Gastroesophageal sphincter (tissue), 4 donors: ENCODE measurements around the gene MED1. TPM values are rescaled to one million over a fixed set of nuclear protein-coding genes. Genes with fewer than 3 reads are reported as not detected.
"Not testable (repeated sequence)": the region's sequence is repeated elsewhere in the genome, so short reads cannot be mapped to it uniquely, and the experiment has no call there.

Experiments used
- ATAC-seq: fragments of 150-250 bp; one replicate; pipeline ENCODE4 v1.9.1; 2016; ENCODE audit warnings: mild to moderate bottlenecking, moderate library complexity
- H3K27ac ChIP-seq, 4 donors: fragments of 200-600 bp; sonication (generic) in 3 of 4; 1 replicate in 3 of 4; 2 replicates in 1 of 4; pipeline ENCODE4 v1.5.1; 2016 to 2019
- H3K27me3 ChIP-seq: fragments of 200-600 bp; sonication (generic); one replicate; pipeline ENCODE4 v1.5.1; 2019
- H3K36me3 ChIP-seq, 2 donors: fragments of 200-600 bp; sonication (generic); one replicate each; pipeline ENCODE4 v1.5.1; 2019; ENCODE audit warnings: control low read depth in 1 of 2
- H3K4me1 ChIP-seq, 3 donors: fragments of 200-600 bp; sonication (generic); 1 replicate in 2 of 3; 2 replicates in 1 of 3; pipeline ENCODE4 v1.5.1; 2016 to 2019; ENCODE audit warnings: control low read depth in 2 of 3
- H3K4me3 ChIP-seq, 2 donors: fragments of 200-600 bp; sonication (generic); one replicate each; pipeline ENCODE4 v1.5.1; 2019; ENCODE audit warnings: mild to moderate bottlenecking in 1 of 2, moderate library complexity in 1 of 2
- H3K9me3 ChIP-seq, 3 donors: fragments of 200-600 bp; sonication (generic); one replicate each; pipeline ENCODE4 v1.5.1; 2017 to 2019; ENCODE audit warnings: control low read depth in 2 of 3
- EP300 ChIP-seq: sonication (generic); formaldehyde crosslinking; IDR thresholded peaks from one replicate; pipeline ENCODE4 v1.6.1; 2017; ENCODE audit warnings: antibody characterized with exemption, mild to moderate bottlenecking
- POLR2A ChIP-seq, 2 donors: fragments of 450-650 bp; IDR thresholded peaks; one replicate each; pipeline ENCODE4 v1.6.1; 2017; ENCODE audit warnings: antibody characterized with exemption in 2 of 2, mild to moderate bottlenecking in 2 of 2, moderate library complexity in 1 of 2
- POLR2AphosphoS5 ChIP-seq: sonication (generic); formaldehyde crosslinking; IDR thresholded peaks from one replicate; pipeline ENCODE4 v1.6.1; 2017; ENCODE audit warnings: antibody characterized with exemption
- WGBS, 2 donors: methylation state at CpG; one replicate each; pipeline ENCODE4 v1.1.5; 2018; ENCODE audit warnings: low coverage in 1 of 2; 5-methylcytosine and 5-hydroxymethylcytosine counted together
- total RNA-seq, 4 donors: library from RNA; depleted of rRNA; stranded (reverse); fragments of >200 nt; gene quantifications; one replicate each; pipeline ENCODE4 v1.1.0, GENCODE V29; 2016
- TF ChIP-seq, protein P1 (sequence below), 4 experiments: fragments of 200-600 bp in 2 of 4; fragments of 450-650 bp in 2 of 4; sonication (generic) in 1 of 4; IDR thresholded peaks; one replicate each; pipeline ENCODE4 v1.5.1; 2017 to 2019; ENCODE audit warnings: antibody characterized with exemption in 4 of 4, mild to moderate bottlenecking in 2 of 4, moderate library complexity in 2 of 4

Gene MED1, protein sequence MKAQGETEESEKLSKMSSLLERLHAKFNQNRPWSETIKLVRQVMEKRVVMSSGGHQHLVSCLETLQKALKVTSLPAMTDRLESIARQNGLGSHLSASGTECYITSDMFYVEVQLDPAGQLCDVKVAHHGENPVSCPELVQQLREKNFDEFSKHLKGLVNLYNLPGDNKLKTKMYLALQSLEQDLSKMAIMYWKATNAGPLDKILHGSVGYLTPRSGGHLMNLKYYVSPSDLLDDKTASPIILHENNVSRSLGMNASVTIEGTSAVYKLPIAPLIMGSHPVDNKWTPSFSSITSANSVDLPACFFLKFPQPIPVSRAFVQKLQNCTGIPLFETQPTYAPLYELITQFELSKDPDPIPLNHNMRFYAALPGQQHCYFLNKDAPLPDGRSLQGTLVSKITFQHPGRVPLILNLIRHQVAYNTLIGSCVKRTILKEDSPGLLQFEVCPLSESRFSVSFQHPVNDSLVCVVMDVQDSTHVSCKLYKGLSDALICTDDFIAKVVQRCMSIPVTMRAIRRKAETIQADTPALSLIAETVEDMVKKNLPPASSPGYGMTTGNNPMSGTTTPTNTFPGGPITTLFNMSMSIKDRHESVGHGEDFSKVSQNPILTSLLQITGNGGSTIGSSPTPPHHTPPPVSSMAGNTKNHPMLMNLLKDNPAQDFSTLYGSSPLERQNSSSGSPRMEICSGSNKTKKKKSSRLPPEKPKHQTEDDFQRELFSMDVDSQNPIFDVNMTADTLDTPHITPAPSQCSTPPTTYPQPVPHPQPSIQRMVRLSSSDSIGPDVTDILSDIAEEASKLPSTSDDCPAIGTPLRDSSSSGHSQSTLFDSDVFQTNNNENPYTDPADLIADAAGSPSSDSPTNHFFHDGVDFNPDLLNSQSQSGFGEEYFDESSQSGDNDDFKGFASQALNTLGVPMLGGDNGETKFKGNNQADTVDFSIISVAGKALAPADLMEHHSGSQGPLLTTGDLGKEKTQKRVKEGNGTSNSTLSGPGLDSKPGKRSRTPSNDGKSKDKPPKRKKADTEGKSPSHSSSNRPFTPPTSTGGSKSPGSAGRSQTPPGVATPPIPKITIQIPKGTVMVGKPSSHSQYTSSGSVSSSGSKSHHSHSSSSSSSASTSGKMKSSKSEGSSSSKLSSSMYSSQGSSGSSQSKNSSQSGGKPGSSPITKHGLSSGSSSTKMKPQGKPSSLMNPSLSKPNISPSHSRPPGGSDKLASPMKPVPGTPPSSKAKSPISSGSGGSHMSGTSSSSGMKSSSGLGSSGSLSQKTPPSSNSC (N-terminal part only)
- 10 to 100 TPM; 19.9 to 31.1 (median 25.1) TPM for total RNA-seq

DNA sequence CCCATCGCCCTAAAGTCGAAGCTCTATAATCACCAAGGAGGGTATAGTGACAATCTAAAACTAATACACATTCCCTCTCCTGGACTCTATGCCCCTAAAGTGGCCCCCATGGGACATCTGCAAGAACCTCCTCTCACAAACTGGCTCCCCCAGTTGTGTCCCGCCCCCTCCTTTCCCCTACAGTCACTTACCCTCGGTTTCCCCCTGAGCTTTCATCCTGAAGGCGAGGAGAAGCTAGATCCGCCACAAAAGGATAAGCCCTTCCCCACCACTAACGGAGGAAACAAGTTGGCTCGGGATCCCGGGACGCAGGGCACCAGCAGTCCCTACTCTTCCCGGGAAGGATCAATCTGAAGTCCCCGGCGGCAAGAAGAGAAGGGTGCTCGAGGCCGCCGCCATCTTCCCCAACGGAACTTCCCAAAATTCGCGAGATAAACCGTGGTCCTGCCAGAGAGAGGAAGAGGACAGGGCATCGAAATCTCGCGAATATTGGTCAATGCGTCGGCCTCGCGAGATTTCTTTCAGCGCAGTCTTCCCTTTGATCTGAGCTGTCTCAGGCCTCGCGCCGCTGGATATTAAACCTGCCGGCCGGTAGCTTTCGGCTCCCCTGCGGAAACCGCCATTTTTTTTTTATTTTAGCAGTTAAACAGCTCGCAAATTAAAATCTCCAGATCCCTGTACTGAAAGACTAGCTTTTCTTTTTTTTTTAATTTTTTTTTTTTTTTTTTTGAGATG is at the start of gene MED1:
Gene MED1 (minus strand): TSS at position 417 of the 735 bp plus-strand sequence. CDS start 201 bp downstream, at position 216.
- Histone ChIP-seq H3K36me3 (peaks cover 0 to 25% of the 10 kb centered on the region in 2 donors), H3K27ac (peak within 1 kb of the TSS; percentile 74 to 88 (median 83)), H3K9me3 (no peaks in the 10 kb centered on the region), H3K4me1 (peaks cover 3 to 26% (median 8%) of the 10 kb centered on the region in 3 donors), H3K27me3 (no peaks in the 10 kb centered on the region), H3K4me3 (peak within 1 kb of the TSS; percentile 64 to 95)
- TF ChIP-seq, protein P1, sequence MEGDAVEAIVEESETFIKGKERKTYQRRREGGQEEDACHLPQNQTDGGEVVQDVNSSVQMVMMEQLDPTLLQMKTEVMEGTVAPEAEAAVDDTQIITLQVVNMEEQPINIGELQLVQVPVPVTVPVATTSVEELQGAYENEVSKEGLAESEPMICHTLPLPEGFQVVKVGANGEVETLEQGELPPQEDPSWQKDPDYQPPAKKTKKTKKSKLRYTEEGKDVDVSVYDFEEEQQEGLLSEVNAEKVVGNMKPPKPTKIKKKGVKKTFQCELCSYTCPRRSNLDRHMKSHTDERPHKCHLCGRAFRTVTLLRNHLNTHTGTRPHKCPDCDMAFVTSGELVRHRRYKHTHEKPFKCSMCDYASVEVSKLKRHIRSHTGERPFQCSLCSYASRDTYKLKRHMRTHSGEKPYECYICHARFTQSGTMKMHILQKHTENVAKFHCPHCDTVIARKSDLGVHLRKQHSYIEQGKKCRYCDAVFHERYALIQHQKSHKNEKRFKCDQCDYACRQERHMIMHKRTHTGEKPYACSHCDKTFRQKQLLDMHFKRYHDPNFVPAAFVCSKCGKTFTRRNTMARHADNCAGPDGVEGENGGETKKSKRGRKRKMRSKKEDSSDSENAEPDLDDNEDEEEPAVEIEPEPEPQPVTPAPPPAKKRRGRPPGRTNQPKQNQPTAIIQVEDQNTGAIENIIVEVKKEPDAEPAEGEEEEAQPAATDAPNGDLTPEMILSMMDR (IDR thresholded peaks at IDR 0.05) = no peak
- TF ChIP-seq POLR2AphosphoS5 (peak; percentile 54), POLR2A (IDR thresholded peaks at IDR 0.05) (peak in 1 of 2 donors; percentile 55), EP300 (no peak)
- 0 to 1% methylated on average over 3 to 33 of the region's 37 CpGs for WGBS, 2 donors
- peak; percentile 100 for ATAC-seq

DNA sequence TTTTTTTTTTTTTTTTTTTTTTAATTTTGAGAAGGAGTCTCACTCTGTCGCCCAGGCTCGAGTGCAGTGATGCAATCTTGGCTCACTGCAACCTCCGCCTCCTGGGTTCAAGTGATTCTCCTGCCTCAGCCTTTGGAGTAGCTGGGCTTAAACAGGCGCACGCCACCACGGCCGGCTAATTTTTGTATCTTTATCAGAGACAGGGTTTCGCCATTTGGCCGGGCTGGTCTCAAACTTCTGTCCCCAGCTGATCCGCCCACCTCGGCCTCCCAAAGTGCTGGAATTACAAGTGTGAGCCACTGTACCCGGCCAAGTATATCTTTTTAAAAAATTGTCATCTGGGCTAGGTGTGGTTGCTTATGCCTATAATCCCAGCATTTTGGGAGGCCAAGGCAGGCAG is 45.9 kb upstream of the MED1 start:
- not testable (repeated sequence) for ATAC-seq, H3K4me1 ChIP-seq, H3K27me3 ChIP-seq, H3K4me3 ChIP-seq, H3K27ac ChIP-seq, H3K9me3 ChIP-seq
- peaks cover 0 to 96% of the 10 kb centered on the region in 2 donors for H3K36me3 ChIP-seq
- WGBS, 2 donors = 97% methylated on average over 7 of the region's 12 CpGs; no CpG with 5 or more reads in 1 of the 2 donors

DNA sequence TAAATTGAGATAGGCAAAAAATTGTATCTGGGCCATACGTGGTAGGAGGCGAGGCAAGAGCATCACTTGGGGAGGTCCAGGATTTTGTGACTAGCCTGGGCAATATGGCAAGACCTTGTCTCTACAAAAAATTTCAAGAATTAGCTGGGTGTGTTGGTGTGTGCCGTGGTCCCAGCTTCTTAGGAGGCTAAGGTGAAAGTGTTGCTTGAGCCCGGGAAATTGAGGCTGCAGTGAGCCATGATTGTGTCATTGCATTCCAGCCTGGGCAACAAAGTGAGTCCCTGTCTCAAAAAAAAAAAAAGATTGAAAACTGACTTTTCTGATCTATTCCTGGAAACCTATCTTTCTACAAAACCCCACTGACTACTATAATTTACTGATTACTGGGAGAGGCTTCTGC is 36.9 kb upstream of the MED1 start:
- Histone ChIP-seq H3K27me3 (no peaks in the 10 kb centered on the region), H3K27ac (no peak overlapping the region), H3K4me3 (no peak overlapping the region), H3K36me3 (peaks cover 0 to 36% of the 10 kb centered on the region in 2 donors), H3K9me3 (no peaks in the 10 kb centered on the region), H3K4me1 (no peaks in the 10 kb centered on the region)
- TF ChIP-seq, protein P1 (IDR thresholded peaks at IDR 0.05) = no peak
- TF ChIP-seq POLR2A (IDR thresholded peaks at IDR 0.05) = no peak
- no peak for TF ChIP-seq POLR2AphosphoS5
- TF ChIP-seq EP300 = no peak
- ATAC-seq = no peak
- WGBS, 2 donors = 91 to 100% methylated on average over 1 to 4 of the region's 4 CpGs

DNA sequence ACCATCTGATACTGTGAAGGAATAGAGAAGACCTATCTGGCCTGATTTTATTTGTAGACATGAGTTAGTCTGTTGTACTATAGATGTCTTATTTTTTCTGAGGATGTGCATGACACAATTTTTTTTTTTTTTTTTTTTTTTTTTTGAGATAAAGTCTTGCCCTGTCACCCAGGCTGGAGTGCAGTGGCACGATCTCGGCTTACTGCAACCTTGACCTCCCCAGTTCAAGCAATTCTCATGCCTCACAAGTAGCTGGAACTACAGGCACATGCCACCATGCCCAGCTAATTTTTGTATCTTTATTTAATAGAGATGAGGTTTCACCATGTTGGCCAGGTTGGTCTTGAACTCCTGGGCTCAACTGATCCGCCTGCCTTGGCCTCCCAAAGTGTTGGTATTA is 36.4 kb upstream of the MED1 start:
- not testable (repeated sequence) for H3K4me1 ChIP-seq, ATAC-seq, H3K4me3 ChIP-seq, H3K9me3 ChIP-seq, H3K27me3 ChIP-seq, H3K27ac ChIP-seq
- 100% methylated on average over 1 to 3 of the region's 3 CpGs for WGBS, 2 donors
- H3K36me3 ChIP-seq = peaks cover 0 to 36% of the 10 kb centered on the region in 2 donors

DNA sequence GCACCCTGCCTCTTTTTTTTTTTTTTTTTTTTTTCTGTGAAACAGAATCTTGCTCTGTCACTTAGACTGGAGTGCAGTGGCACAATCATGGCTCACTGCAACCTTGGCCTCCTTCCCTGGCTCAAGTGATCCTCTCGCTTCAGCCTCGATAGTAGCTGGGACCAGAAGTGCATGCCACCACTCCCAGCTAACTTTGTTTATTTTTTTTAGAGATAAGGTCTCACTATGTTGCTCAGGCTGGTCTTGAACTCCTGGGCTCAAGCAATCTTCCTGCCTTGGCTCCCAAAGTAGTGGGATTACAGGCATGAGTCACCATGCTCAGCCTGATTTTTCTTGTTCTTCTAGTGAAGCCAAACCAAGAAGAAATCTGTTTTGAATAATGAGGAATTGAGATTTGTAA is 35.2 kb upstream of the MED1 start:
- no peaks in the 10 kb centered on the region for H3K27me3 ChIP-seq
- TF ChIP-seq, protein P1 (IDR thresholded peaks at IDR 0.05) = no peak
- no peak for TF ChIP-seq EP300
- no peak for TF ChIP-seq POLR2A (IDR thresholded peaks at IDR 0.05)
- TF ChIP-seq POLR2AphosphoS5 = no peak
- no peak overlapping the region for H3K27ac ChIP-seq
- H3K36me3 ChIP-seq = peaks cover 0 to 36% of the 10 kb centered on the region in 2 donors
- ATAC-seq = no peak
- 40% methylated on average over 1 of the region's 2 CpGs; no CpG with 5 or more reads in 1 of the 2 donors for WGBS, 2 donors
- no peak overlapping the region for H3K4me3 ChIP-seq
- no peaks in the 10 kb centered on the region for H3K9me3 ChIP-seq
- no peaks in the 10 kb centered on the region for H3K4me1 ChIP-seq
